Measurements from ENCODE around the gene CATSPERE.

Gene CATSPERE

DNA sequence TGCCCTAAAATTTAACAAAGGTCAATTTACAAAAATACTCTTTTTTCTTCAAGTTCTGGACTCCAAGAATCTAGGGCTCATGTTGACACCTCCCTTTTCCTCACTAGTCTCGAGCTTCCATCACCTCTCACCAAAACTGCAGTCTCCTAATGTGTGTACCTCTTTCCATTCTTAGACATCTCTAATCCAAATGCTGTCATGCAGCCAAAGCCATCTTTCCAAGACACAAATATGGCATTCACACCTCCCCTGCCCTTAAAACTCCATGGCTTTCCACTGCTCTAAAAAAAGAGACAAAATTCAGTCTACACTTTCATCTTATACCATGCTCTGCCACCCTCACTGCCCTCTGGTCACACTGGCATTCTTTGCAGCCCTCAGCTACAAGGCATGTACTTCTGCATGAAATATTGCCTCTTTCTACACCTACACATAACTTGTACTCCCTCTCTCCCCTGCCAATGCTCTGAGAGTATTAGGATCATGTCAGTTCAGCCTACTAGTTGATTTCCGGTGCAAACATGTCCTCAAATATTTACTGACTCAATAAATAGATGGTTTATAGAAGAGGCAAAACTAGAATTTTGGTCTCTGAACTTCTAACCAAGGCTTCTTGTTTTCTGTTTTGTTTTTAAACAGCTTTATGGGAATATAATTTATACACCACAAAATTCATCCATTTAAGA is 36.3 kb upstream of the CATSPERE start:
- DNase-seq (ENCODE audit: extremely low spot score): no peak
- ChIA-PET POLR2A (no interaction called here), CTCF (no interaction called here)
- TF ChIP-seq SUZ12 (IDR thresholded peaks at IDR 0.05): no peak
- TF ChIP-seq FOXA1 (IDR thresholded peaks at IDR 0.05): no peak
- no peak for TF ChIP-seq ARNT (IDR thresholded peaks at IDR 0.05)
- TF ChIP-seq CTBP1 (IDR thresholded peaks at IDR 0.05; ENCODE audit: borderline replicate concordance): no peak
- no peak for TF ChIP-seq BHLHE40 (IDR thresholded peaks at IDR 0.05; ENCODE audit: borderline replicate concordance)
- TF ChIP-seq, protein P1, sequence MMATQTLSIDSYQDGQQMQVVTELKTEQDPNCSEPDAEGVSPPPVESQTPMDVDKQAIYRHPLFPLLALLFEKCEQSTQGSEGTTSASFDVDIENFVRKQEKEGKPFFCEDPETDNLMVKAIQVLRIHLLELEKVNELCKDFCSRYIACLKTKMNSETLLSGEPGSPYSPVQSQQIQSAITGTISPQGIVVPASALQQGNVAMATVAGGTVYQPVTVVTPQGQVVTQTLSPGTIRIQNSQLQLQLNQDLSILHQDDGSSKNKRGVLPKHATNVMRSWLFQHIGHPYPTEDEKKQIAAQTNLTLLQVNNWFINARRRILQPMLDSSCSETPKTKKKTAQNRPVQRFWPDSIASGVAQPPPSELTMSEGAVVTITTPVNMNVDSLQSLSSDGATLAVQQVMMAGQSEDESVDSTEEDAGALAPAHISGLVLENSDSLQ (IDR thresholded peaks at IDR 0.05): no peak
- no peak for TF ChIP-seq SP1 (IDR thresholded peaks at IDR 0.05)
- TF ChIP-seq ZNF384 (IDR thresholded peaks at IDR 0.05): no peak
- no peak for TF ChIP-seq FOXM1 (IDR thresholded peaks at IDR 0.05; ENCODE audit: borderline replicate concordance)
- TF ChIP-seq TARDBP (IDR thresholded peaks at IDR 0.05): no peak
- TF ChIP-seq FOXK2 (IDR thresholded peaks at IDR 0.05): no peak

DNA sequence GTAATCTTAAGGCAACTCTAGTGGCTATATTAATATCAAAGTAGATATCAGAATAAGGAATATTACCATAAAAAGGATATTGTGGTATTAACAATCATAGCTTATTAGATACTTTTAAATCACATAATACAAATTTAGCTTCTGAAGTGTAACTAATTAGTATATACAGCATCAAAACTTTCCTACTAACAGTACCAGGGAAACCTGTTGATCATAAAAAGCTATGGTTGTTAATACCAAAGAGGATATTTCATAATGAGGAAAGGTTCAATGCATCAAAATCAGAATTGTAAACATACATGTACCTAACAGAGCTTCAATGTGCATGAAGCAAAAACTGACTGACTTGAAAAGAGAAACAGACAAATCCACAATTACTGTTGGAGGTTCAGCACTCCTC is 33.4 kb upstream of the CATSPERE start:
- TF ChIP-seq CTBP1 (IDR thresholded peaks at IDR 0.05; ENCODE audit: borderline replicate concordance) (no peak), LEF1 (IDR thresholded peaks at IDR 0.05; ENCODE audit: borderline replicate concordance) (no peak), FOXK2 (IDR thresholded peaks at IDR 0.05) (no peak), ARNT (IDR thresholded peaks at IDR 0.05) (no peak), NFRKB (IDR thresholded peaks at IDR 0.05) (no peak), BHLHE40 (IDR thresholded peaks at IDR 0.05; ENCODE audit: borderline replicate concordance) (no peak), HDGF (IDR thresholded peaks at IDR 0.05; ENCODE audit: borderline replicate concordance) (no peak), FOXA1 (IDR thresholded peaks at IDR 0.05) (no peak), SUZ12 (IDR thresholded peaks at IDR 0.05) (no peak), SP1 (IDR thresholded peaks at IDR 0.05) (no peak), ELF4 (IDR thresholded peaks at IDR 0.05) (no peak), FOXM1 (IDR thresholded peaks at IDR 0.05; ENCODE audit: borderline replicate concordance) (no peak), ZNF384 (IDR thresholded peaks at IDR 0.05) (no peak), TARDBP (IDR thresholded peaks at IDR 0.05) (no peak), L3MBTL2 (conservative IDR thresholded peaks at IDR 0.05) (no peak)
- TF ChIP-seq, protein P1 (IDR thresholded peaks at IDR 0.05): no peak
- ChIA-PET CTCF (no interaction called here), POLR2A (no interaction called here)
- no peak for DNase-seq (ENCODE audit: extremely low spot score)

DNA sequence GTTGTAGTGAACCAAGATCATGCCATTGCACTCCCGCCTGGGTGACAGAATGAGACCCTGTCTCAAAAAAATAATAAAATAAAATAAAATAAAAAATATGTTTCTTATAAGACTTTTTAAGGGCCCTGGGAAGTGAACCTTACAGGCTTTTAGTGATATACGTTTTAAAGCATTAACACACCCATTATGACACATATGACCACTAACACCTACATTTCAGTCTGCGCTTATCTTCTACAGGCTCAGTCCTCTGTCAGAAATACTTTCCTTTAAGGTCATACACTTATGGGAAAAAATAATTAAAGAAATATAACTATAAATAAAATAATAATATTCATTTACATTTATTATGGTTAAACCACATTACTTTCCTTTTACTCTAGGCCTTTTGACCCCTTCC is 31.3 kb upstream of the CATSPERE start:
- POLR2A ChIA-PET: no interaction called here
- CTCF ChIA-PET: no interaction called here

DNA sequence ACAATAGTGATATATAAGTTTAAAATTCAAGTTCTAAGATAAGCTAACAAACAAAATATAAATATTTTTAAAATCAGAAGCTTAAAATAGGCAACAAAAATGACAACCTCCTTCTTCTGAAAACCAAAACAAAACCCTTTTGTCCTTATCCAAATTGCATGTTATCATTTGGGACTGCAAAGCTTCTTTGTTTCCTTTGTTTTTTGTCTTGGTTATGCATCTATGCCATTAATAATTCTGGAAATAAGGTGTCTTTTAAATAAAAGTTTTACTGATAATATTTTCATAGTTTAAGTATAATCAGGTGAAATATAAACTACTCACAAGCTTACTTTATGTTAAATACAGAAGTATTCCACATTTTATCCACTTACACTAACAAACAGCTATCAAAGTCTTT is 29.9 kb upstream of the CATSPERE start:
- POLR2A ChIA-PET: interaction anchor here (1.3 kb wide), 1 partner anchor 20 kb away, joined by 4 read pairs; no protein-coding TSS in a partner anchor
- CTCF ChIA-PET: no interaction called here
- no peak for TF ChIP-seq NFRKB (IDR thresholded peaks at IDR 0.05)
- no peak for TF ChIP-seq FOXK2 (IDR thresholded peaks at IDR 0.05)
- TF ChIP-seq BHLHE40 (IDR thresholded peaks at IDR 0.05; ENCODE audit: borderline replicate concordance): no peak
- TF ChIP-seq LEF1 (IDR thresholded peaks at IDR 0.05; ENCODE audit: borderline replicate concordance): no peak
- no peak for TF ChIP-seq SP1 (IDR thresholded peaks at IDR 0.05)
- no peak for TF ChIP-seq ELF4 (IDR thresholded peaks at IDR 0.05)
- TF ChIP-seq L3MBTL2 (conservative IDR thresholded peaks at IDR 0.05): no peak
- TF ChIP-seq SUZ12 (IDR thresholded peaks at IDR 0.05): no peak
- TF ChIP-seq ZNF384 (IDR thresholded peaks at IDR 0.05): no peak
- no peak for TF ChIP-seq FOXA1 (IDR thresholded peaks at IDR 0.05)
- no peak for TF ChIP-seq FOXM1 (IDR thresholded peaks at IDR 0.05; ENCODE audit: borderline replicate concordance)
- TF ChIP-seq, protein P1 (IDR thresholded peaks at IDR 0.05): no peak
- no peak for TF ChIP-seq CTBP1 (IDR thresholded peaks at IDR 0.05; ENCODE audit: borderline replicate concordance)
- no peak for TF ChIP-seq TARDBP (IDR thresholded peaks at IDR 0.05)
- no peak for TF ChIP-seq HDGF (IDR thresholded peaks at IDR 0.05; ENCODE audit: borderline replicate concordance)
- no peak for DNase-seq (ENCODE audit: extremely low spot score)

More for the DNA sequence above, 31.3 kb upstream of the CATSPERE start:
- DNase-seq (ENCODE audit: extremely low spot score): no peak
- TF ChIP-seq FOXM1 (IDR thresholded peaks at IDR 0.05; ENCODE audit: borderline replicate concordance) (no peak), HDGF (IDR thresholded peaks at IDR 0.05; ENCODE audit: borderline replicate concordance) (no peak), CTBP1 (IDR thresholded peaks at IDR 0.05; ENCODE audit: borderline replicate concordance) (no peak), BHLHE40 (IDR thresholded peaks at IDR 0.05; ENCODE audit: borderline replicate concordance) (no peak), TARDBP (IDR thresholded peaks at IDR 0.05) (no peak), FOXA1 (IDR thresholded peaks at IDR 0.05) (no peak), LEF1 (IDR thresholded peaks at IDR 0.05; ENCODE audit: borderline replicate concordance) (no peak), NFRKB (IDR thresholded peaks at IDR 0.05) (no peak), ZNF384 (IDR thresholded peaks at IDR 0.05) (no peak), ELF4 (IDR thresholded peaks at IDR 0.05) (no peak), SP1 (IDR thresholded peaks at IDR 0.05) (no peak)
- TF ChIP-seq, protein P1 (IDR thresholded peaks at IDR 0.05): no peak

DNA sequence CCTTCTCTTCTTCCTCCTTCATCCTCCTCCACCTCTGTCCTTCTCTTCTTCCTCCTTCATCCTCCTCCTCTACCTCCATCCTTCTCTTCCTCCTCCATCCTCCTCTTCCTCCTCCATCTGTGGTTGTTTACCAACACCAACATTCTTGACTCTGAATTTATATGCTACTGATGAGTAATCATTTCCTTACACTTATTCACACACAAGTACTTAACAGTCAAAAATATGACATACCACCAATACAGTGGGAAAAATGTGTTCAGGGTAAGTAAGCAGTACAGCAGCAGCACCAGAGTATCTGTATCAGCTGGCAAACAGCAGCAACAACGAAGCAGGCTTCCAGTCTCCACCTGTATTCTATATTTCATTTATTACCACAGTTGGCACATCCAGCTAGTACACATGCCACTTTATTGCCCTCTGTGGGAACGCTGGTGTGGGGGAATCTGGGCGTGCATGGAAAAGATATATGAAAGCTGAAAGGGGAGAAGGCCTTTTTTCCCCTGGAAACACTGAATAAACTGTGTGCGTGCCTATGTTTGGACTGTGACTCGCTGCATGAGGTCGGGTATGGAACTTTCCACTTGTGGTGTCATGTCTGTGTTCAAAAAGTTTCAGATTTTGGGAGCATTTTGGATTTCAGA is 25.4 kb upstream of the CATSPERE start:
- ChIA-PET POLR2A (no interaction called here), CTCF (no interaction called here)
- DNase-seq (ENCODE audit: extremely low spot score): no peak
- no peak for TF ChIP-seq ELF4 (IDR thresholded peaks at IDR 0.05)
- no peak for TF ChIP-seq BHLHE40 (IDR thresholded peaks at IDR 0.05; ENCODE audit: borderline replicate concordance)
- TF ChIP-seq ARNT (IDR thresholded peaks at IDR 0.05): no peak
- TF ChIP-seq SP1 (IDR thresholded peaks at IDR 0.05): no peak
- TF ChIP-seq FOXK2 (IDR thresholded peaks at IDR 0.05): no peak
- TF ChIP-seq NFRKB (IDR thresholded peaks at IDR 0.05): no peak
- TF ChIP-seq, protein P1 (IDR thresholded peaks at IDR 0.05): no peak
- TF ChIP-seq LEF1 (IDR thresholded peaks at IDR 0.05; ENCODE audit: borderline replicate concordance): no peak
- TF ChIP-seq FOXM1 (IDR thresholded peaks at IDR 0.05; ENCODE audit: borderline replicate concordance): no peak
- TF ChIP-seq SUZ12 (IDR thresholded peaks at IDR 0.05): no peak
- TF ChIP-seq L3MBTL2 (conservative IDR thresholded peaks at IDR 0.05): no peak
- no peak for TF ChIP-seq HDGF (IDR thresholded peaks at IDR 0.05; ENCODE audit: borderline replicate concordance)
- no peak for TF ChIP-seq TARDBP (IDR thresholded peaks at IDR 0.05)
- TF ChIP-seq CTBP1 (IDR thresholded peaks at IDR 0.05; ENCODE audit: borderline replicate concordance): no peak
- no peak for TF ChIP-seq ZNF384 (IDR thresholded peaks at IDR 0.05)
- no peak for TF ChIP-seq FOXA1 (IDR thresholded peaks at IDR 0.05)

Measured in HEK293T (cell line).